Measurements from ENCODE around the gene KLC4. TPM values are rescaled to one million over a fixed set of nuclear protein-coding genes. Genes with fewer than 3 reads are reported as not detected.

Gene KLC4
- total RNA-seq, 4 donors from 2014 or later: 23.4 to 41.0 (median 30.4) TPM

DNA sequence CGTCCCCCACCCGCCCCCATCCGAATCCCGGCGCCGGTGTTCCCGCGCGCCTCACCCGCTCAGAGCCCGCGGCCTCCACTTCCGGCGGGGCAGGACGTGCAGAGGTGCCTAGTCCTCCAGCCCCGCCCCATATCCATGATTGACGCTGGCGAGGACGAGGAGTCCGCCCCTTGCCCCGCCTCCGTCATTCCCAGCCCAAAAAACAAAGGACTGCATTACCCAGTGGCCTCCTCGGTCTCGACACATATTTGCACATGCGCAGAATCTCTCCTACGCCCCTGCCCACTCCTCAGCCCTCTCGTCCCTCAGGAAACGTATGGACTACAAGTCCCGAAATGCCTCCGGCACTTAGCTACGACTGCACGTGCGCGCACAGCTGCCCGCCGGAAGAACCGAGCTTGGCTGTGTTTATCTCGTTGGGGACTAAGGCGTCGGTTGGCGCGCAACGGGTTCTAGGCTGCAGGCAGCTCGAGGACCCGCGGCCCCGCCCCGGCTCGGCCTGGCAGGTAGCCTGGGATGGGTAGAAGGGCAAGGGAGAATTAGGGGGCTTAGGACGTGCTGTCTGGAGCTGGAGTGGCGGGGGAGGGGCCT, 45.5 kb upstream of the KLC4 start, which contains the start of the genes KLHDC3 and MEA1:
Gene KLHDC3 (plus strand): TSS at position 407 of the 591 bp plus-strand sequence. CDS start 2,944 bp downstream, outside the sequence.
Gene MEA1 (minus strand): TSS at position 104 of the 591 bp plus-strand sequence. CDS start 133 bp downstream, outside the sequence.
- H3K36me3 ChIP-seq: peaks cover 22 to 24% of the 10 kb centered on the region in 2 donors
- peak within 1 kb of the TSS; percentile 42 to 69 (median 67) for H3K27ac ChIP-seq
- TF ChIP-seq POLR2A (IDR thresholded peaks at IDR 0.05): peak in 1 of 2 donors; percentile 66
- TF ChIP-seq, protein P1, sequence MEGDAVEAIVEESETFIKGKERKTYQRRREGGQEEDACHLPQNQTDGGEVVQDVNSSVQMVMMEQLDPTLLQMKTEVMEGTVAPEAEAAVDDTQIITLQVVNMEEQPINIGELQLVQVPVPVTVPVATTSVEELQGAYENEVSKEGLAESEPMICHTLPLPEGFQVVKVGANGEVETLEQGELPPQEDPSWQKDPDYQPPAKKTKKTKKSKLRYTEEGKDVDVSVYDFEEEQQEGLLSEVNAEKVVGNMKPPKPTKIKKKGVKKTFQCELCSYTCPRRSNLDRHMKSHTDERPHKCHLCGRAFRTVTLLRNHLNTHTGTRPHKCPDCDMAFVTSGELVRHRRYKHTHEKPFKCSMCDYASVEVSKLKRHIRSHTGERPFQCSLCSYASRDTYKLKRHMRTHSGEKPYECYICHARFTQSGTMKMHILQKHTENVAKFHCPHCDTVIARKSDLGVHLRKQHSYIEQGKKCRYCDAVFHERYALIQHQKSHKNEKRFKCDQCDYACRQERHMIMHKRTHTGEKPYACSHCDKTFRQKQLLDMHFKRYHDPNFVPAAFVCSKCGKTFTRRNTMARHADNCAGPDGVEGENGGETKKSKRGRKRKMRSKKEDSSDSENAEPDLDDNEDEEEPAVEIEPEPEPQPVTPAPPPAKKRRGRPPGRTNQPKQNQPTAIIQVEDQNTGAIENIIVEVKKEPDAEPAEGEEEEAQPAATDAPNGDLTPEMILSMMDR (IDR thresholded peaks at IDR 0.05): no peak
- WGBS, 2 donors: 0% methylated on average over 32 to 40 of the region's 51 CpGs
- peak within 1 kb of the TSS; percentile 46 to 73 (median 61) for H3K4me3 ChIP-seq (replicated peaks in 1 of 3)
- no peaks in the 10 kb centered on the region for H3K27me3 ChIP-seq
- H3K4me1 ChIP-seq: peaks cover 28 to 39% of the 10 kb centered on the region in 2 donors
- peak; percentile 100 for DNase-seq
- intact Hi-C loops (cut with DNase I): loop anchor here (10.0 kb wide), 1 partner anchor 109 kb away; no protein-coding TSS in a partner anchor
- H3K9me3 ChIP-seq: no peaks in the 10 kb centered on the region

DNA sequence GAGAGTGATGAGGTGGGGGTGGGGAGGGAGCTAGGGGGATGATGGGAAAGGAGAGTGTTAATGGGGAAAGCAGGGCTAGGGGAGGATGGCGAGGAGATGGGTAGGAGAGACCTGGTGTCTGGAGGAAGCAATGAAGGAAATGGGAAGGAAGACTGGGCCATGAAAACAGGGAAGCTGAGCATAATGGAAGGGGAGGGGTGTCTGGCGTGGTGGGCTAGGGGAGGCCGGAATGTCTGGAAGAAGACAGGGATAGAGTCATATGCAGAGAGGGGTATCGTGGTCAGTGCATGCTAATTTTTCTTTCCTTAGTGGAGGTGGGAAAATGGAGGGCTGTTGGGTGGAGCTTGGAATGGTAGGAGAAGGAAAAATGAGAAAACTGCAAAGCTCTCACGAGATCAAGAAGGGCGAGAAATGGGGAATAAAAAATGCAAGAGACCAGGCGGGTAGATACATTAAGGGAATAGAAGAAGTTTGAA, 45.0 kb upstream of the KLC4 start:
- peaks cover 20 to 22% of the 10 kb centered on the region in 2 donors for H3K36me3 ChIP-seq
- no peak for DNase-seq
- H3K4me1 ChIP-seq: peaks cover 28 to 39% of the 10 kb centered on the region in 2 donors
- H3K27ac ChIP-seq: peak overlapping the region; percentile 30 to 58 (median 42)
- WGBS, 2 donors: 0 to 2% methylated on average over 7 of the region's 7 CpGs
- intact Hi-C loops (cut with DNase I): loop anchor here (10.0 kb wide), 1 partner anchor 110 kb away; no protein-coding TSS in a partner anchor
- no peaks in the 10 kb centered on the region for H3K27me3 ChIP-seq
- H3K9me3 ChIP-seq: no peaks in the 10 kb centered on the region
- H3K4me3 ChIP-seq (replicated peaks in 1 of 3): peak overlapping the region; percentile 29 to 73 (median 61)
- TF ChIP-seq, protein P1 (IDR thresholded peaks at IDR 0.05): no peak
- TF ChIP-seq POLR2A (IDR thresholded peaks at IDR 0.05): no peak

GRCh38 chr6:43016176-43016942, 43.1 kb upstream of the KLC4 start:
- no peaks in the 10 kb centered on the region for H3K27me3 ChIP-seq
- 63 to 69% methylated on average over 7 of the region's 7 CpGs for WGBS, 2 donors
- H3K27ac ChIP-seq: peak overlapping the region in 2 of 3 donors; percentile 17 to 64
- TF ChIP-seq POLR2A (IDR thresholded peaks at IDR 0.05): no peak
- TF ChIP-seq, protein P1 (IDR thresholded peaks at IDR 0.05): no peak
- peaks cover 11 to 13% of the 10 kb centered on the region in 2 donors for H3K36me3 ChIP-seq
- no peak overlapping the region for H3K4me3 ChIP-seq (replicated peaks in 1 of 3)
- DNase-seq: peak; percentile 25 to 37
- intact Hi-C loops (cut with DNase I): loop anchor here (5.0 to 10.0 kb wide), 3 partner anchors 36 to 112 kb away; partner anchors contain the start of genes CUL7 and PEX6
- H3K9me3 ChIP-seq: no peaks in the 10 kb centered on the region
- peaks cover 35 to 47% of the 10 kb centered on the region in 2 donors for H3K4me1 ChIP-seq

DNA sequence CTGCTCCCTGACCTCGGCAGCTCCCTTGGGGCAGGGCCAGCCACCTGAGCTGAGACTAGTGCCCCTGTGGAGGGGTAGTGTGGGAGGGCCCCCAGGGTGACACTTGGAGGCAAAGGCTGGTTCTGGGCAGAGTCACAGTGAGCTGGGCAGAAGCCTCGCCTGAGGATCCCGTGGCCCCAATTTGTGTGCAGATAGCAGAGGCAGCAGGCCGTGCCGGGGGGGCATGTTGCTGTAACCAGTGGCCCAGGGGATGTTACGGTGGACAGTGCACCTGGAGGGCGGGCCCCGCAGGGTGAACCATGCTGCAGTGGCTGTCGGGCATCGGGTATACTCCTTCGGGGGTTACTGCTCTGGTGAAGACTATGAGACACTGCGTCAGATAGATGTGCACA, 42.5 kb upstream of the KLC4 start:
- intact Hi-C loops (cut with DNase I): loop anchor here (5.0 to 10.0 kb wide), 3 partner anchors 35 to 112 kb away; partner anchors contain the start of genes CUL7 and PEX6
- Histone ChIP-seq H3K4me3 (replicated peaks in 1 of 3) (no peak overlapping the region), H3K4me1 (peaks cover 35 to 47% of the 10 kb centered on the region in 2 donors), H3K27me3 (no peaks in the 10 kb centered on the region), H3K9me3 (no peaks in the 10 kb centered on the region), H3K36me3 (peaks cover 9 to 11% of the 10 kb centered on the region in 2 donors), H3K27ac (peak overlapping the region in 2 of 3 donors; percentile 17 to 64)
- 78 to 93% methylated on average over 4 to 12 of the region's 12 CpGs for WGBS, 2 donors
- no peak for TF ChIP-seq POLR2A (IDR thresholded peaks at IDR 0.05)
- TF ChIP-seq, protein P1 (IDR thresholded peaks at IDR 0.05): no peak
- DNase-seq: peak in 1 of 2 donors; percentile 23
